GM19351 (cell line): ENCODE measurements around the gene TMEM59L.
"Not testable (repeated sequence)": the region's sequence is repeated elsewhere in the genome, so short reads cannot be mapped to it uniquely, and the experiment has no call there.

Experiments used
- ATAC-seq: cut with Tn5 transposase; IDR thresholded peaks from one replicate; pipeline ENCODE4 v1.9.1; 2021; ENCODE audit warnings: mild to moderate bottlenecking, moderate library complexity; ENCODE audit not compliant: unreplicated experiment

TMEM59L gene

DNA sequence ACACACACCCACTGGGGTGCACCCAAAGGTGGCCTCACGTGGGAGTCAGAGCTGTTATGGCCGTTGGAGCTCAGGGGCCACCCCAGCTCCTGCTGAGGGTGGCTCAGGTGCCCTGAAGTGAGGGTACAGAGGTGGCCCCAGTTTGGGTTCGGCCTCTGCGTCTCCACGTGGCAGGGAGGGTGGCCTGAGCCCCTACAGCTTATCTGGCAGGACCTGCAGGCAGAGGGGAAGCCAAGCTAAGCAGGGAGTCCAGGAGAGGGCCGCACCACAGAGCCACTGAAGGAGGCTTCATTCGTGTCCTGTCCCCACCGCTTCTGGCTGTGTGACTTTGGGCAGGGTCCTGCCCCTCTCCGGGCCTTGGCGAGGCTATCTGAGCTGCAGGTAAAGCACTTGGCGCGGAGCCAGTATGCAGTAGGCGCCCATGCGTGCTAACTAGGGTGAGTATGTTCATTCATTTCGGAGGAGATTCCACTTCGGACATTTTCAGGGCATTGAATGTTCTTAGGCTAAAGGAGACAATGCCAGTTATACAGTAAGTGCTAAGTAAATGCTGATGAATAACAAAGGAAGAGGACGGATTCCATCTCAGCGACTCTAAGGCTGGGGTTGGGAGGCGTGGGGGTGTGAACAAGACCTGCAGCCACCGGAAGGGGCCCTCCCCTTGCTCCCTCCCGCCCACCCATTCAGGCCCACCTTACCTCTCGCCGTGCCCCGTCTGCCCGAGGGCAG, 19.1 kb upstream of the TMEM59L start:
- ATAC-seq: no peak

GRCh38 chr19:18594096-18594823, 18.4 kb upstream of the TMEM59L start:
- no peak for ATAC-seq

GRCh38 chr19:18594824-18595373, 17.8 kb upstream of the TMEM59L start:
- ATAC-seq: no peak

DNA sequence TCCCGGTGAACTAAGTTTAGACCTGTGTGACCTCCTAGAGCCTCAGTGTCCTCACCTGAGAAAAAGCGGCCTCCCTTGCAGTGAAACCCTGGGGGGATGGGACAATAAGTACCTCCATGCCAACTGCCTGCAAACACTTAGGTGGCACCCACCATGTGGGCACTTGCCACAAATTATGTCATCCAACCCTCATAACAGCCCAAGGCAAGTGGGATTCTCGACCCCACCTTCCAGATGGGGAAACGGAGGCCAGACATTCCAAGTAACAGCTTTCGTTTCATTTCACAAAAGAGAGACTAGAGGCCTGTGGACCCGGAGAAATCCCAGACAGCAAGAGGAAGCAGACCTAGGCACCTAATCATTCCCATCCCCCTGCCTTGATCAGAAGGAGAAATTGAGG, 17.2 kb upstream of the TMEM59L start:
- ATAC-seq: no peak

GRCh38 chr19:18596752-18597157, 15.9 kb upstream of the TMEM59L start:
- ATAC-seq: no peak

GRCh38 chr19:18597809-18598660, 14.6 kb upstream of the TMEM59L start:
- ATAC-seq: no peak

- no peak for ATAC-seq
These were observed 13.2 kb upstream of the TMEM59L start for GRCh38 chr19:18599485-18599884.

GRCh38 chr19:18600692-18601397, 11.8 kb upstream of the TMEM59L start:
- not testable (repeated sequence) for ATAC-seq

DNA sequence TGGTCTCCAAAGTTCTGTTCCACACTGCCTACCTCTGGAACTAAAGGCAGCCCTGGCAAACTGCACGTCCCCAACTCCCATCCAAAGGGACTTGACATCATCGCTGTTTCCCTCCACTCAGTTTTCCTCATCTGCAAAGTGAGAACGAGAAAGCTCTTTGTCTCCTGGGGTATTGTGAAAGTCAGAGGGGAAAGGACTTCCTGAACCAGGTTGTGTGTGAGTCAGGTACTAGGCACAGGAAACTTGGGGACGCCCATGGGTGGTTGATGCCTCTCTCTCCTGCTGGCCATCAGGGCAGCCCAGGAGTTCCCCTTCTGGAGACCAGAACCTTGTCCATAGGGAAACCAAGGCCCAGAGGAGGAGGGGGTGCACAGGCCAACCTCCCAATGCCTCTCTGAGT, 10.8 kb upstream of the TMEM59L start:
- no peak for ATAC-seq

GRCh38 chr19:18603255-18603957, 9.3 kb upstream of the TMEM59L start:
- no peak for ATAC-seq

DNA sequence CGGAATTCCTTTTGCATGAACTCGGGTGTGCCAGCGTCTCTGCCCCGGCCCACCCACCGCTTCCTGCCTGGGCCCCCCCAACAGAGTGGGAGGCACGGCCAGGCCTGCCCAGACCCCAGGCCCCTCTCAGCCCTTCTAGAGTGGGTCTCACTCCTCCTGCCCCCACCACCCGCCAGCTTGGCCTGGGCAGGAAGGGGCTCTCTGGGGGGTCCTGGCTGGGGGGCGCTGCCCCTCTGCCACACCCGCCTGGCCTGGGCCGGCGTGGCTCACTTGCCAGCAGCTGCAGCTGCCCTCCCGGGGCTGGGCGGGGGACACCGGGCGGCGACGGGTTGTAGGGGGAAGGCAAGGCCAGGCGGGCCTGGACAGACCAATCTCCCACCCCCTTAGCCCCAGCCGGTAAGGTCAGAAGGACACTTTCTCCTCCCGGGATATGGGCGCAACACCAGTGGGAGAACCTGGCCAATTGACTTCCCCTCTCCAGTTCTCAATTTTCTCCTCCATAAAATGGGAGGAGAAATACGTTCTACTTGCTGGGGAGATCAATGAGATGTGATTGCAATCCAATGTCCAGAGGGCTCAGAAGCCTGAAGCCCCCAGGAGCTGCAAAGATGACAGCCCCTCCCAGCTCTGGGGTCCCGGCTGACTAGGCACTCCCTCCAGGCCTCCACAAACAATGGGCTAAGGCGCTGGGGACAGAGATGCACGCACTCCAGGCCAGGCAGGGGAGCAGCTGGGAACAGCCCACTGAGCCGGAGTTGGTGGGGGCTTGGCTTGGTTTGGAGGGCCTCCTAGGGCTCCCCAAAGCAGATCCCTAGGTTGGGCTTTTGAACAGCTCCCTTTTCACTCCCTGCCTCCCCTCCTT, 8.5 kb upstream of the TMEM59L start:
- ATAC-seq: no peak

- ATAC-seq: no peak
These were observed 7.9 kb upstream of the TMEM59L start for GRCh38 chr19:18604820-18605159.

- no peak for ATAC-seq
These were observed 7.5 kb upstream of the TMEM59L start for GRCh38 chr19:18605196-18605545.

DNA sequence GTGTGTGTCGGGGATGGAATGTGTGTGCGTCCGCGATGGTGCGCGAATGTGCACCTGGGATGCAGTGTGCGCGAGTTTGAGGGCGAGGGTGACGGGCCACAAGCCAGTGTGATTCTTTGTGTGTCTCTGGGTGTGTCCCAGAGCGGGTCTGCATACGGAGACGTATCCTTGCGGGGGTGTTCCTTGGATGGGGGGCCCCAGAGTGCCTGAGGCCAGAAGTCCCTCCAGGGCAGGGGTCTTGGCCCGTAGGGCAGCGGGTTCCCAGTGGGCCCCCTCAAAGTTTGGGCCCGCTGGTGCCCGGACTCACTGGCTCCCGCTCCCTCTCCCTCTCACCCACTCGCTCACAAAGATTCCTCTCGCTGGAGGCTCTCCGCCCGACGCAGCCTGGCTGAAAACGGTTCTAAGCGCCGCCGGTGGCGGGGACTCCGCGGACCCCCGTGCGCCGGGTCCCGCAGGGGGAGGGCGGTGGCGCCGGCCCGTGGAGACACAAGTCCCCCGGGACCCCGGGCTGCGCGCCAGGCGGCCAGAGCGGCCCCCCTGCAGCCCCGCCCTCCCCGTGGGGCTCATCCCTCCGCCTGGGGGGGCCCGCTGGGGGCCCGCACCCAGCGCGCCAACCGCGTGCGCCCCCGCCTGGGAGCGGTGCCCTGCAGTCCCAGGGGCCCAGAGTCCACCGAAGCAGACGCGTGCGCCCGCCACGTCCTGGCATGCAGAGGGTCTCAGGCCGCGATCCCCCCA, 7.0 kb upstream of the TMEM59L start:
- ATAC-seq: no peak

DNA sequence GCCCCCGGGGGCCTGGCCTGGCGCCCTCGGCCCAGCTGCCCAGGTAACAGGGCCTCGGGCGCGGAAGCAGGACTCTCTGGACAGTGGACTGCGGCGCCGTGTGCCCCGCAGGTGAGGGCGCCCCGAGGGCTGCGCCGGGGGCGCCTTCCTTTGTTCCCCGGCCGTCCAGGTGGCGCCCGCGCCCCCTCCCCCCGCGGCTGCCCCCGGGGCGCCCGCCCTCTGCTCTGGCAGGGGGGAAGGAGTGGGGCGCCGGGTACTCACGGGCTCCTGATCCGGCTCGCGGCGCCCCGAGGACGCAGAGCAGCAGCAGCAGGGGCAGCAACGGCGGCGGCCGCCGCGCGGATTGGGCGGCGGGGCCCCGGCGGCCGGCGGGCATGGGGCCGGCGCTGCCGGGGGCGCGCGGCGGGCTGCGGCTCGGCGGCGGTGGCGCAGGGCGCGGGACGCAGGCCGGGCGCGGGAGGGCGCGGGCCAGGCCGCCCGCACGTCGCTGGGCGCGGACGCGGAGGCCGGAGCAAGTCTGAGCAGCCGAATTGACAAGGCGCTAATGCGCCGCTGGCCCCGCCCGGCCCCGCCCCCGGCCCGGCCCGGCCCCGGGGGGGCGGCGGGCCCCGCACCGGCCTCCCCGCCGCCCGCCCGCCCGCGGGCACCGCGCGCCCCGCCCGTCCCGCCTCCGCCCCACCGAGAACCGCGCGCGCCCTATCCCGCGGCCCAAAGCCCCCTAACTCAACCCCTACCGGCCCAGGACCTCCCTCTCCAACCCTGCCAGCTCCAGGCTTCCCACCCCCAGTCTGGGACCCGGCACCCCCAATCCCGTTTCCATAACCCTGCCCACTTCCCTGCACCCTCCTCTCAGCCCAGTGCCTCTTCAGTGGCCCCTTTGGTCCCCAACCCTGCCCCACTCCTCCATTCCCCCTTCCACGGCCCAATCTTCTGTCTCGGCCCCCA, 6.1 kb upstream of the TMEM59L start, which contains the start of gene CRLF1:
CRLF1 (minus strand) TSS at position 519 of the 945 bp plus-strand sequence; CDS start at position 376, 143 bp downstream.
- ATAC-seq: no peak

- ATAC-seq: no peak
These were observed 5.2 kb upstream of the TMEM59L start for GRCh38 chr19:18607226-18608101.
